PC-9 (cell line): ENCODE results near the gene ZFR2. TPM values are rescaled to one million over a fixed set of nuclear protein-coding genes. Genes with fewer than 3 reads are reported as not detected.

Experiments used
- BruUV-seq: library from RNA; stranded (reverse); fragments of 400-500 nt; replicated peaks from 2 replicates; lab custom pipeline; 2021; lab: Mats Ljungman, UMichigan
- CTCF ChIA-PET: fragments of 300-600 bp; sonication (Branson Sonifier 250); formaldehyde crosslinking; loops from one replicate; lab custom pipeline; 2022; ENCODE audit warnings: antibody characterized with exemption; lab: Charles Lee
- POLR2A ChIA-PET: fragments of 300-600 bp; sonication (Branson Sonifier 250); formaldehyde crosslinking; loops from one replicate; lab custom pipeline; 2022; ENCODE audit warnings: antibody characterized with exemption; ENCODE audit not compliant: unreplicated experiment; lab: Charles Lee
- DNase-seq, 2 experiments: peaks; one replicate each; pipeline versions ENCODE4 v3.0.0 to v3.0.0-alpha.2; 2015 to 2022; ENCODE audit warnings: mixed read lengths in 1 of 2
- H2AFZ ChIP-seq: fragments of 200-600 bp; sonication (generic); 2 replicates; pipeline ENCODE4 v1.8.1; 2017; ENCODE audit warnings: antibody characterized with exemption
- H3F3A ChIP-seq: fragments of 200-600 bp; sonication (generic); 2 replicates; pipeline ENCODE4 v1.8.1; 2017; ENCODE audit warnings: antibody characterized with exemption, mild to moderate bottlenecking, low read depth; ENCODE audit not compliant: insufficient read depth
- H3K27ac ChIP-seq: fragments of 200-600 bp; sonication (generic); 2 replicates; pipeline ENCODE4 v1.6.1; 2016; ENCODE audit warnings: mixed run types
- H3K27me3 ChIP-seq: fragments of 200-600 bp; sonication (generic); 2 replicates; pipeline ENCODE4 v1.6.1; 2016; ENCODE audit warnings: low read depth, mixed run types; ENCODE audit not compliant: insufficient read depth
- H3K36me3 ChIP-seq: fragments of 200-600 bp; sonication (generic); 2 replicates; pipeline ENCODE4 v1.6.1; 2016; ENCODE audit warnings: low read depth, mixed run types
- H3K4me1 ChIP-seq: fragments of 200-600 bp; sonication (generic); replicated peaks from 2 replicates; pipeline ENCODE4 v1.6.1; 2016; ENCODE audit warnings: mixed run types; ENCODE audit not compliant: insufficient read depth
- H3K4me2 ChIP-seq: fragments of 200-600 bp; sonication (generic); 2 replicates; pipeline ENCODE4 v1.6.1; 2017; ENCODE audit warnings: mixed run types
- H3K4me3 ChIP-seq: fragments of 200-600 bp; sonication (generic); 2 replicates; pipeline ENCODE4 v1.6.1; 2016; ENCODE audit warnings: mixed run types
- H3K79me2 ChIP-seq: fragments of 200-600 bp; sonication (generic); 2 replicates; pipeline ENCODE4 v1.6.1; 2017; ENCODE audit warnings: low read depth, mixed run types
- H3K9me2 ChIP-seq: fragments of 200-600 bp; sonication (generic); 2 replicates; pipeline ENCODE4 v1.8.1; 2017; ENCODE audit warnings: mild to moderate bottlenecking; ENCODE audit not compliant: insufficient read depth
- H3K9me3 ChIP-seq: fragments of 200-600 bp; sonication (generic); 2 replicates; pipeline ENCODE4 v1.8.1; 2016; ENCODE audit warnings: low read depth; ENCODE audit not compliant: insufficient read depth
- H4K20me1 ChIP-seq: fragments of 200-600 bp; sonication (generic); 2 replicates; pipeline ENCODE4 v1.8.1; 2017; ENCODE audit not compliant: insufficient read depth
- EZH2 ChIP-seq: fragments of 200-600 bp; sonication (generic); IDR thresholded peaks from 2 replicates; pipeline ENCODE4 v1.8.0; 2017; ENCODE audit warnings: antibody characterized with exemption, low read depth
- intact Hi-C: fragments of 100-400 bp; cut with micrococcal nuclease; formaldehyde crosslinking; loops from one replicate; pipeline ENCODE4 v1.10.0; 2022; ENCODE audit not compliant: unreplicated experiment
- total RNA-seq: library from RNA; stranded (reverse); gene quantifications from 2 replicates; pipeline ENCODE4 v1.2.3, GENCODE V29; 2021
- TF ChIP-seq, protein P1 (sequence below): fragments of 200-600 bp; sonication (generic); conservative IDR thresholded peaks from 2 replicates; pipeline ENCODE4 v1.6.1; 2017; ENCODE audit warnings: mixed run types, antibody characterized with exemption, mild to moderate bottlenecking, moderate library complexity

The ZFR2 gene
- total RNA-seq, 1 experiment from 2014 or later: not detected

DNA sequence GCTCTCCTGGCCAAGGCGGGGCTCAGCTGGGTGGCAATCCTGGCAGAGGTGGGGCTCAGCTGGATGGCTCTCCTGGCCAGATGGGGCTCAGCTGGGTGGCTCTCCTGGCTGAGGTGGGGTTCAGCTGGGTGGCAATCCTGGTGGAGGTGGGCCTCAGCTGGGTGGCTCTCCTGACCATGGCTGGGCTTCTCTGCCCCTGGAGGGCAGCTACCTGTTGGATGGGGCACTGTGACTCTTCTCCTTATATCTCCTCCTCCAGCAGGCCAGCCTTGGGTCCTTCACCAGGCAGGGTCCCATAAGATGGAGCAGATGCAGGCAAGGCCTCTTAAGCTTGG, 16.7 kb downstream of the ZFR2 start:
- Histone ChIP-seq H3K9me2 (no peaks in the 10 kb centered on the region), H3K4me2 (no peak overlapping the region), H3K36me3 (no peaks in the 10 kb centered on the region), H2AFZ (no peak overlapping the region), H3K27me3 (no peaks in the 10 kb centered on the region), H3K9me3 (no peaks in the 10 kb centered on the region), H3F3A (peaks cover 3% of the 10 kb centered on the region; the same call in 1 of the 2 replicates), H3K27ac (no peak overlapping the region), H3K4me1 (0 out of 2 replicates have a peak, but pooled peaks cover 6% of the 10 kb centered on the region), H3K4me3 (no peak overlapping the region), H3K79me2 (no peaks in the 10 kb centered on the region), H4K20me1 (no peaks in the 10 kb centered on the region)
- ChIA-PET POLR2A (no interaction called here), CTCF (interaction anchor here (0.6 to 0.8 kb wide), 2 partner anchors 133 to 136 kb away, joined by 3 to 5 read pairs; partner anchors contain the start of gene EEF2)
- DNase-seq: no peak
- intact Hi-C loops: loop anchor here (2.0 kb wide), 2 partner anchors 133 to 357 kb away; partner anchors contain the start of gene EEF2
- no TSS peak for BruUV-seq
- TF ChIP-seq EZH2: no peak
- TF ChIP-seq, protein P1, sequence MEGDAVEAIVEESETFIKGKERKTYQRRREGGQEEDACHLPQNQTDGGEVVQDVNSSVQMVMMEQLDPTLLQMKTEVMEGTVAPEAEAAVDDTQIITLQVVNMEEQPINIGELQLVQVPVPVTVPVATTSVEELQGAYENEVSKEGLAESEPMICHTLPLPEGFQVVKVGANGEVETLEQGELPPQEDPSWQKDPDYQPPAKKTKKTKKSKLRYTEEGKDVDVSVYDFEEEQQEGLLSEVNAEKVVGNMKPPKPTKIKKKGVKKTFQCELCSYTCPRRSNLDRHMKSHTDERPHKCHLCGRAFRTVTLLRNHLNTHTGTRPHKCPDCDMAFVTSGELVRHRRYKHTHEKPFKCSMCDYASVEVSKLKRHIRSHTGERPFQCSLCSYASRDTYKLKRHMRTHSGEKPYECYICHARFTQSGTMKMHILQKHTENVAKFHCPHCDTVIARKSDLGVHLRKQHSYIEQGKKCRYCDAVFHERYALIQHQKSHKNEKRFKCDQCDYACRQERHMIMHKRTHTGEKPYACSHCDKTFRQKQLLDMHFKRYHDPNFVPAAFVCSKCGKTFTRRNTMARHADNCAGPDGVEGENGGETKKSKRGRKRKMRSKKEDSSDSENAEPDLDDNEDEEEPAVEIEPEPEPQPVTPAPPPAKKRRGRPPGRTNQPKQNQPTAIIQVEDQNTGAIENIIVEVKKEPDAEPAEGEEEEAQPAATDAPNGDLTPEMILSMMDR: no peak

DNA sequence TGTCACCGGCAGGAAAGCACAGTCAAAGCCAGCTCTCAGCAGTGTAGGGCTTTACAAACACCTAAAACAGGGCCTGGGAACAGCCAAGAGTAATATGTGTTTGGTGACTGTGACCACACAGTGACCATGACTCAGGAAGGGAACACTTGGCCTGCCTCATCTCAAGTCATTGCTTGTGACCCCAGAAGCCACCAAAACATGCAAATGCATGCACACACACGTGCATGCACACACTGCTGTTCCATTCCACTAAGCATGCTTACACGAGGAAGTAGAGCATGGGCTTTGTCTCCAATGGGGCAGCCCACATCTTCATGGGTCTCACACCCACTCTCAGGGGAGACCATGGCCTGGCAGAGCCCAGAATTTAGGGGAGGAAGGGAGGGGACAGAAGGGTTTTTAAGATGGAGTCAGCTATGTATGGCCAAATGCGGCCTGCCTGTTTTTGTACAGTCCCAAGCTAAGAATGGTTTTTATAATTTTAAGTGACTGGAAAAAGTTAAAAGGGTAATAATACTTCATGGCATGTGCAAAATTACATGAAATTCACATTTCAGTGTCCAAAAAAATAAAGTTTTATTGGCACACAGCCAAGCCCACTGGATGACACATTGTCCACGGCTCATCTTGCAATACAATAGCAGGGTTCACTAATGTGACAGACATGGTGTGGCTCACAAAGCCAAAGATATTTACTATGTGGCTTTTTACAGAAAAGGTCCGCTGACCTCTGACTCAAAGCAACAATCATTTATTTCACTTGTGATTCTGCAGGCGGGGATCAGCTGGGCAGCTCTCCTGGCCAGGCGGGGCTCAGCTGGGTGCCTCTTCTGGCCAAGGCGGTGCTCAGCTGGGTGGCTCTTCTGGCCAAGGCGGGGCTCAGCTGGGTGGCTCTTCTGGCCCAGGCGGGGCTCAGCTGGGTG, 17.3 kb downstream of the ZFR2 start:
- Histone ChIP-seq H2AFZ (no peak overlapping the region), H4K20me1 (no peaks in the 10 kb centered on the region), H3F3A (peaks cover 3% of the 10 kb centered on the region; the same call in 1 of the 2 replicates), H3K9me3 (no peaks in the 10 kb centered on the region), H3K4me3 (no peak overlapping the region), H3K4me1 (0 out of 2 replicates have a peak, but pooled peaks cover 6% of the 10 kb centered on the region), H3K27me3 (no peaks in the 10 kb centered on the region), H3K36me3 (no peaks in the 10 kb centered on the region), H3K9me2 (no peaks in the 10 kb centered on the region), H3K4me2 (no peak overlapping the region), H3K27ac (no peak overlapping the region), H3K79me2 (no peaks in the 10 kb centered on the region)
- CTCF ChIA-PET: no interaction called here
- no TSS peak for BruUV-seq
- no peak for DNase-seq
- POLR2A ChIA-PET: no interaction called here
- intact Hi-C loops: loop anchor here (2.0 kb wide), 2 partner anchors 133 to 357 kb away; partner anchors contain the start of gene EEF2
- TF ChIP-seq EZH2: no peak
- TF ChIP-seq, protein P1: no peak

DNA sequence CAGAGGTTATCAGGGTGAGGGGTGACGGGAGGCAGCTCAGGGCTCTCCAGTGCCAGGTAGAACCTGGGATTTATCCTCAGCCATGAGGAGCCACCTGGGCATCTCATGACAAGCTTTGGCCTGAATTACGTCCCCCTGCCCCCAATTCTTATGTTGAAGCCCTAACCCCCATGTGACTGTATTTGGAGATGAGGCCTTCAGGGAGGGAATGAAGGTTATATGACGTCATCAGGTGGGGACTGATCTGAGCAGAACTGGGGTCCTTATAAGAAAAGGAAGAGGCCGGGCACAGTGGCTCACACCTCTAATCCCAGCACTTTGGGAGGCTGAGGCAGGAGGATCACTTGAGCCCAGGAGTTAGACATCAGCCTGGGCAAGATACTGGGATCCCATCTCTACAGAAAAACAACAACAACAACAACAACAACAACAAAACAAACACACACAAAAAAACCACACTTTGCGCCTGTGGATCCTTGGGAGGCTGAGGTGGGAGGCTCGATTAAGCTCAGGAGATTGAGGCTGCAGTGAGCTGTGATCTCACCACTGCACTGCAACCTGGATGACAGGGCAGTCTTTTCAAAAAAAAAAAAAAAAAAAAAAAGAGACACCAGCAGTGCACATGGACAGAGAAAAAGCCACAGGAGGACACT, 18.4 kb downstream of the ZFR2 start:
- Histone ChIP-seq H3K27me3 (no peaks in the 10 kb centered on the region), H3K9me3 (no peaks in the 10 kb centered on the region), H3K9me2 (no peaks in the 10 kb centered on the region), H3K4me2 (no peak overlapping the region), H3K4me1 (0 out of 2 replicates have a peak, but pooled peaks cover 6% of the 10 kb centered on the region), H3K4me3 (no peak overlapping the region), H2AFZ (no peak overlapping the region), H3K79me2 (no peaks in the 10 kb centered on the region), H3K36me3 (no peaks in the 10 kb centered on the region), H4K20me1 (no peaks in the 10 kb centered on the region), H3K27ac (no peak overlapping the region), H3F3A (peaks cover 3% of the 10 kb centered on the region; the same call in 1 of the 2 replicates)
- ChIA-PET CTCF (no interaction called here), POLR2A (no interaction called here)
- DNase-seq: no peak
- BruUV-seq: no TSS peak
- intact Hi-C loops: no loop called here
- TF ChIP-seq, protein P1: no peak
- no peak for TF ChIP-seq EZH2
